ENCODE data around the gene FDXR.

- TF ChIP-seq, protein P1, sequence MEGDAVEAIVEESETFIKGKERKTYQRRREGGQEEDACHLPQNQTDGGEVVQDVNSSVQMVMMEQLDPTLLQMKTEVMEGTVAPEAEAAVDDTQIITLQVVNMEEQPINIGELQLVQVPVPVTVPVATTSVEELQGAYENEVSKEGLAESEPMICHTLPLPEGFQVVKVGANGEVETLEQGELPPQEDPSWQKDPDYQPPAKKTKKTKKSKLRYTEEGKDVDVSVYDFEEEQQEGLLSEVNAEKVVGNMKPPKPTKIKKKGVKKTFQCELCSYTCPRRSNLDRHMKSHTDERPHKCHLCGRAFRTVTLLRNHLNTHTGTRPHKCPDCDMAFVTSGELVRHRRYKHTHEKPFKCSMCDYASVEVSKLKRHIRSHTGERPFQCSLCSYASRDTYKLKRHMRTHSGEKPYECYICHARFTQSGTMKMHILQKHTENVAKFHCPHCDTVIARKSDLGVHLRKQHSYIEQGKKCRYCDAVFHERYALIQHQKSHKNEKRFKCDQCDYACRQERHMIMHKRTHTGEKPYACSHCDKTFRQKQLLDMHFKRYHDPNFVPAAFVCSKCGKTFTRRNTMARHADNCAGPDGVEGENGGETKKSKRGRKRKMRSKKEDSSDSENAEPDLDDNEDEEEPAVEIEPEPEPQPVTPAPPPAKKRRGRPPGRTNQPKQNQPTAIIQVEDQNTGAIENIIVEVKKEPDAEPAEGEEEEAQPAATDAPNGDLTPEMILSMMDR (IDR thresholded peaks at IDR 0.05), result no peak
- no peak for TF ChIP-seq EZH2phosphoT487 (IDR thresholded peaks at IDR 0.05)
Observed at GRCh38 chr17:74842146-74842598, 30.6 kb downstream of the FDXR start.

Measured in neural progenitor cell (in vitro differentiated cells).